HepG2 (cell line): ENCODE measurements around the gene ARHGAP12. TPM values are rescaled to one million over a fixed set of nuclear protein-coding genes. Genes with fewer than 3 reads are reported as not detected.
A peak's percentile ranks its signal among the peaks of the same experiment; 100 is the strongest.

Experiments used
- ARID2 ChIP-seq: sonication (generic); formaldehyde crosslinking; IDR thresholded peaks from 2 replicates; pipeline ENCODE4 v1.8.1; 2022; ENCODE audit warnings: mild to moderate bottlenecking, missing genetic modification reagents, borderline replicate concordance
- ATF5 ChIP-seq: sonication (generic); formaldehyde crosslinking; IDR thresholded peaks from 2 replicates; pipeline ENCODE4 v1.4.0; 2020; ENCODE audit warnings: mild to moderate bottlenecking, low read depth, missing genetic modification reagents
- CCDC6 ChIP-seq: sonication (generic); formaldehyde crosslinking; IDR thresholded peaks from 2 replicates; pipeline ENCODE4 v1.8.1; 2022; ENCODE audit warnings: mild to moderate bottlenecking, missing genetic modification reagents, moderate library complexity
- CENPT ChIP-seq: sonication (generic); formaldehyde crosslinking; IDR thresholded peaks from 2 replicates; pipeline ENCODE4 v1.8.0; 2022; ENCODE audit warnings: low read depth, mild to moderate bottlenecking, moderate library complexity, missing genetic modification reagents
- HOXA9 ChIP-seq: sonication (generic); formaldehyde crosslinking; IDR thresholded peaks from 2 replicates; pipeline ENCODE4 v1.8.1; 2022; ENCODE audit warnings: missing genetic modification reagents, mild to moderate bottlenecking, moderate library complexity, borderline replicate concordance
- MAX ChIP-seq: IDR thresholded peaks from 2 replicates; pipeline ENCODE4 v1.6.1; 2012; ENCODE audit warnings: inconsistent platforms
- NFRKB ChIP-seq: fragments of 450-650 bp; IDR thresholded peaks from 2 replicates; pipeline ENCODE4 v1.6.1; 2017
- POLR2AphosphoS5 ChIP-seq: IDR thresholded peaks from 2 replicates; pipeline ENCODE4 v1.6.1; 2012; ENCODE audit warnings: low read depth, low read length
- ZBTB42 ChIP-seq: sonication (generic); formaldehyde crosslinking; IDR thresholded peaks from 2 replicates; pipeline ENCODE4 v1.5.0; 2020; ENCODE audit warnings: mild to moderate bottlenecking, missing genetic modification reagents
- ZEB1 ChIP-seq: IDR thresholded peaks from 2 replicates; pipeline ENCODE4 v1.6.1; 2012; ENCODE audit warnings: mild to moderate bottlenecking, low read depth, inconsistent platforms; ENCODE audit not compliant: insufficient replicate concordance
- ZHX1 ChIP-seq: sonication (generic); formaldehyde crosslinking; IDR thresholded peaks from 2 replicates; pipeline ENCODE4 v1.8.1; 2022; ENCODE audit warnings: low read depth, mild to moderate bottlenecking, missing genetic modification reagents
- ZNF10 ChIP-seq: sonication (generic); formaldehyde crosslinking; IDR thresholded peaks from 2 replicates; pipeline ENCODE4 v1.4.0; 2020; ENCODE audit warnings: mild to moderate bottlenecking, low read depth, missing genetic modification reagents, borderline replicate concordance
- ZNF234 ChIP-seq: sonication (generic); formaldehyde crosslinking; conservative IDR thresholded peaks from 2 replicates; pipeline ENCODE4 v1.5.1; 2020; ENCODE audit warnings: mild to moderate bottlenecking, missing genetic modification reagents
- ZNF274 ChIP-seq: sonication (generic); formaldehyde crosslinking; IDR thresholded peaks from 2 replicates; pipeline ENCODE4 v1.5.1; 2020; ENCODE audit warnings: mild to moderate bottlenecking, missing genetic modification reagents
- ZNF407 ChIP-seq: sonication (generic); formaldehyde crosslinking; IDR thresholded peaks from one replicate; pipeline ENCODE4 v1.5.1; 2020; ENCODE audit warnings: mild to moderate bottlenecking, missing genetic modification reagents; ENCODE audit errors: not compliant biosample characterization
- ZNF496 ChIP-seq: sonication (generic); formaldehyde crosslinking; IDR thresholded peaks from 2 replicates; pipeline ENCODE4 v1.8.1; 2023; ENCODE audit warnings: mild to moderate bottlenecking, moderate library complexity, missing genetic modification reagents; ENCODE audit not compliant: insufficient replicate concordance
- ZNF879 ChIP-seq: sonication (generic); formaldehyde crosslinking; IDR thresholded peaks from 2 replicates; pipeline ENCODE4 v1.8.1; 2023; ENCODE audit warnings: missing genetic modification reagents
- polyA plus RNA-seq, 8 experiments: library from polyadenylated mRNA; depleted of rRNA in 3 of 8; stranded (reverse) in 7 of 8; unstranded in 1 of 8; fragments of >200 nt; fragmentation: Illumina TruSeq in 4 of 8; extraction: Trizol in 4 of 8; gene quantifications; 2 replicates each; pipeline versions ENCODE4 v1.2.1 to v1.2.3, GENCODE V29; 2011 to 2016; ENCODE audit warnings: low read depth in 4 of 8, missing spikeins in 1 of 8, mixed read lengths in 1 of 8; ENCODE audit not compliant: insufficient read depth in 1 of 8
- total RNA-seq, 5 experiments: library from RNA; depleted of rRNA; stranded (reverse); fragments of >200 nt; fragmentation: Illumina TruSeq; extraction: Trizol; gene quantifications; 2 replicates each; pipeline ENCODE4 v1.2.3, GENCODE V29; 2016; ENCODE audit warnings: low read depth in 1 of 5

Gene ARHGAP12
- total and polyA plus RNA-seq, 2 of the 13 experiments (the other 11 are each of a cell fraction or from before 2014, with no cell fraction given) = 25.0 to 54.6 TPM

- TF ChIP-seq ZHX1 (CRISPR knock-in tag) (no peak), POLR2AphosphoS5 (peak; percentile 62), CCDC6 (CRISPR knock-in tag) (0 out of 2 replicates have a peak, but pooled peaks have one; percentile 10), HOXA9 (CRISPR knock-in tag) (no peak), ZNF407 (CRISPR knock-in tag) (no peak), ZNF496 (CRISPR knock-in tag) (no peak), ZBTB42 (no peak), MAX (0 out of 2 replicates have a peak, but pooled peaks have one; percentile 4), ZNF879 (CRISPR knock-in tag) (no peak), ZNF234 (CRISPR knock-in tag) (no peak), ZNF274 (CRISPR knock-in tag) (0 out of 2 replicates have a peak, but pooled peaks have one; percentile 8), CENPT (no peak), NFRKB (no peak), ZEB1 (no peak), ARID2 (CRISPR knock-in tag) (peak; percentile 70; the same call in 1 of the 2 replicates), ZNF10 (CRISPR knock-in tag) (no peak), ATF5 (no peak)
These were observed 811 bp upstream of the ARHGAP12 start (continued) for GRCh38 chr10:31929261-31930022.
